Fibroblast of peridontal ligament (primary cell): Measurements from ENCODE around the gene CLDN3.
"Not testable (repeated sequence)": the region's sequence is repeated elsewhere in the genome, so short reads cannot be mapped to it uniquely, and the experiment has no call there.

Experiments used
- DNase-seq: peaks from one replicate; pipeline ENCODE4 v3.0.0-alpha.2; 2010; ENCODE audit errors: extremely low read depth

CLDN3 gene

GRCh38 chr7:73736885-73737284, 33.2 kb downstream of the CLDN3 start:
- no peak for DNase-seq

- no peak for DNase-seq
These were observed 34.6 kb downstream of the CLDN3 start for GRCh38 chr7:73735528-73735905.

GRCh38 chr7:73734619-73735527, 35.2 kb downstream of the CLDN3 start:
- DNase-seq, result peak; percentile 69

GRCh38 chr7:73732397-73732796, 37.7 kb downstream of the CLDN3 start:
- no peak for DNase-seq

GRCh38 chr7:73730485-73730884, 39.6 kb downstream of the CLDN3 start:
- DNase-seq, result no peak

- no peak for DNase-seq
These were observed 41.5 kb downstream of the CLDN3 start for GRCh38 chr7:73728551-73728950.

GRCh38 chr7:73727952-73728351, 42.1 kb downstream of the CLDN3 start:
- no peak for DNase-seq

GRCh38 chr7:73726083-73726466, 44.0 kb downstream of the CLDN3 start:
- no peak for DNase-seq

- DNase-seq, result no peak
These were observed 46.3 kb downstream of the CLDN3 start for GRCh38 chr7:73723813-73724212.

GRCh38 chr7:73722785-73723184, 47.3 kb downstream of the CLDN3 start:
- DNase-seq, result no peak

- not testable (repeated sequence) for DNase-seq
These were observed 47.9 kb downstream of the CLDN3 start for GRCh38 chr7:73722182-73722581.

GRCh38 chr7:73721377-73721817, 48.7 kb downstream of the CLDN3 start:
- DNase-seq, result no peak

- DNase-seq, result not testable (repeated sequence)
These were observed 49.6 kb downstream of the CLDN3 start for GRCh38 chr7:73720443-73720842.

- no peak for DNase-seq
These were observed 50.3 kb downstream of the CLDN3 start for GRCh38 chr7:73719806-73720169.
